ENCODE results near the gene SCAP.
A peak's percentile ranks its signal among the peaks of the same experiment; 100 is the strongest.

Gene SCAP

DNA sequence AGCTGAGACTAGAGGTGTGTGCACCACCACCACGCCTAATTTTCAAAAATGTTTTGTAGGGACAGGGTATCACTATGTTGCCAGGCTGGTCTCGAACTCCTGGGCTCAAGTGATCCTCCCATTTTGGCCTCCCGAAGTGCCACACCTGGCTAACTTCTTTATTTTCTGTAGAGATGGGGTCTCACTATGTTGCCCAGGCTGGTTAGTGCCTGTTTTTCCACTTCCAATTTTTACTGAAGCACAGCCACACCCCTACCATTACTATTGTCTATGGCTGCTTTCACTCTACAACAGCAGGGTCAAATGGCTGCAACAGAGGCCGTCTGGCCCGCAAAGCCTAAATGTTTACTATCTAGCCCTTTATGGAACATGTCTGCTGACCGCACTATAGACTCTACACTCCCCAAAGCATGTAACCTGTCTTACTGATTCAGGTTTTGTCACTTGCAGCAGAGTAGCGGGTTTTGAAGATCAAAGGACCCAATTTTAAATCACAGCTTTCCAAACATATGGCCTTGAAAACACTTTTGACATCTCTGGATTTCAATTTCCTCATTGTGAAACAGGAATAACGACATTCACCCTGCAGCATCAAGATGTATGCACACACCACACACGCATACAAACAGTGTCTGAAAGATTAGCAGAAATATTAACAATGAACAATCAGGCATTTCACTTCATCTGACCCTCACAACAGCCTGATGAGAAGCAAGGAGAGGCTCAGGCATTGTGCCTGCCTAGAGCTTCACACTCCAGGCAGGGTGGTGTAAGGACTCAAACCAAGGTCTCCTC is 46.1 kb downstream of the SCAP start:
- no peak for DNase-seq

DNA sequence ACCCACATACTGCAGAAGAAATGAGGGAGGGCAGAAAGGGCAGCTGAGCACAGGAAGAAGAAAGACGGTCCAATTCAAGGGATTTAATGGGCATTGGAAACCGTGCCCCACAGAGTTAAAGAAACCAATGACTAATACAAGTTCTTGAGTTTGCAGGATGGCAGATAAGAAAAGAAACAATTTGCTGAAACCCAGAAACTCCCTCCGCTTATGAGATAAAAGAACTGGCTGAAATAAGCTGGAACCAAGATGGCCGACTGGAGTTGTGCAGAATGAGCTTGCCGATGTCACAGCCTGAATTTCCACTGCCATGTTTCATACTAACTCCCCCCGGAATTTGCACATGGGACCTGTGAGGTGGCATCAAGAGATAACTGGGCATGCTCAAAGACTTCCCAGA is 47.1 kb downstream of the SCAP start:
- no peak for DNase-seq

DNA sequence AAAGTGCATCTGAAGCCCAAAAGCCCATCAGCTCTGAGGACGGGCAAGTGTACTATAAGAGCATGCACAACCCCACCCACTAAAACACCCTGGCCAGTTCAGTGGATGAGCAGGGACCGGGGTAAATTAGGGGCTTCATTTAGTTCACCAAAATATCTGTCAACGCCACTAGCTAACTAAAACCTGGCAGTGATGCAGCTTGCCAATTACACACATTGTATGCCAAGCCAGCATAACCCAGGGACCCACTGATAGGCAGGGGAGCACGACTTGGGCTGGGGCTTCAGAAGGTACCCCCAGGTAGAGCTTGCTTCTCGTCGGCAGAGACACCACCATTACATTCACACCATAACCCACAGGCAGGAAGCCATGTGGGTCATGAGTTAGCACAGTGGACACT is 47.9 kb downstream of the SCAP start:
- DNase-seq: no peak

DNA sequence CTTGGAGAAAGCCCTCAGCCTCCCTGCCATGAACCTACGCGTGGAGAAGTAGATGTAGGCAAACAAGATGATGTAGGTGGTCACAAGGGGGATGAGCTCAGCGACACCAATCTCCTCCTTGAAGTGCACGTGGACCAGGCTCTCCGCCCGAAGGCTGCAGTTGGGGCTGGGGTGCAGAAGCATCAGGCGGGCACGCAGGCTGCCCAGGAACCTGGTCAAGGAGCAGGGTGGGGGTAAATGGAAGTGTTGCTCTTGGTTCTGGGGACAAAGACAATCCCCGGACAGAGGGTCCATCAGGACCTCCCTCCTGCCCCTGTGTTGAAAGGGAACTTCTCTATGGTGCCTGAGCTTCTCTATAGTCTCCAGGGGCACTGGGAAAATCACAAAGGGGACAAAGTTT is 49.8 kb downstream of the SCAP start:
- DNase-seq: no peak

DNA sequence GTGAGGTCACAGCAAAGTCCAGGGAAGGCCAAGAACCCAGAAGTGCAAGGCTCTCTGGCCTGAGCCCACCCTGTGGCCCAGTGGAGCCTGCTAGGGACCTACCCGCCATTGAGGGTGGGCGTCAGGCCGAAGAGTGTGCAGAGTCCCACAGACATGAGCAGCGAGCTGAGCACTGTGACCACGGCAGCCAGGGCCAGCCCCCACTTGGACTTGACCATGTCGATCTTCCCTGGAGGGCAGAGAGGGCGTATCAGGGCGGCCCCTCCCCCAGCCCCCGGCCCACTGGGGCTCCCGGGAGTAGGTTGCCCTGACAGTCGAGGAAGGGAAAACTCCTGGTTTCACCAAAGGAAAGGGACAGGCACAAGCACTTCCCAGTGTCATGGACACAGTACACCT is 50.4 kb downstream of the SCAP start:
- DNase-seq: no peak

DNA sequence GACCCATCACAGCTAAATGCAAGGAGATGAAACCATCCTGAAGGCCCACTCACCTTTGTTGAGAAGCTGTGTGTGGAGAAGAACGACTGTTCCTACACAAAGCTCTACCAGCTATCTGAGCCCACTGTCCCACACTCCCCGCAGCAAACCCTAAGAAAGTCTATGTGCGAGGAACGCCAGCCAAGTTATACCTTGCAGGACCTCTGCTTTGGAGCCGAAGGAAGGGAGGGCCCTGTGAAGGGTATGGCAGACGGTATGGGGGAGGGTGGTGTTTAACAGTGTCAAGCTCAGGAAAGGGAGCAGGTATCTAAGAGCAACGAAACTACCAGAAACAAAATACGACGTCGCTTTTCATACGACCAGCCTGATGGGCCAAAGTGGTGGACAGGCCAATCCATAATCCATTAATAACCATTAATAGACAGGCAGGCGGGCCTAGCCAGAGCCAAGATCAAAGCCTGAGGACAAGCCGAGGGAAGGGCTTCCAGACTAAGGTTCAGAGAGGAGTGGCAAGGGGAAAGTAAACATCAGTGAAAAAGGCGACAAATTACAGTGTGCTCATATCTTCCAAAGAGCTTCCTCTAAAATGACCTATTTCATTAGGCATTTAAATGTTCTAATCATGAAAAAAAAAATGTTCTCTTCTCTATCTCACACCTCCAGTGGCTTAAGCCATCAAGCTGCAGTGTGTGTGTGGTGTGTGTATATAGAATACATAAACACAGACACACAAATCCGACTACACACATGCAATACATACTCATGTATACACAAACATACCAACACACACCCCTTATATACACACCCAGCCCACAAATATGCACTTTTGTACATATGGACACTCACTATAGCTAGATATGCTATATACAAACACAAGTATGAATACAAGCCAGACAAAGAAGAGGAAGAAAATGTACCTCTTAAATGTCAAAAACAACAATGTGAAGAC is 51.0 kb downstream of the SCAP start:
- DNase-seq: no peak

DNA sequence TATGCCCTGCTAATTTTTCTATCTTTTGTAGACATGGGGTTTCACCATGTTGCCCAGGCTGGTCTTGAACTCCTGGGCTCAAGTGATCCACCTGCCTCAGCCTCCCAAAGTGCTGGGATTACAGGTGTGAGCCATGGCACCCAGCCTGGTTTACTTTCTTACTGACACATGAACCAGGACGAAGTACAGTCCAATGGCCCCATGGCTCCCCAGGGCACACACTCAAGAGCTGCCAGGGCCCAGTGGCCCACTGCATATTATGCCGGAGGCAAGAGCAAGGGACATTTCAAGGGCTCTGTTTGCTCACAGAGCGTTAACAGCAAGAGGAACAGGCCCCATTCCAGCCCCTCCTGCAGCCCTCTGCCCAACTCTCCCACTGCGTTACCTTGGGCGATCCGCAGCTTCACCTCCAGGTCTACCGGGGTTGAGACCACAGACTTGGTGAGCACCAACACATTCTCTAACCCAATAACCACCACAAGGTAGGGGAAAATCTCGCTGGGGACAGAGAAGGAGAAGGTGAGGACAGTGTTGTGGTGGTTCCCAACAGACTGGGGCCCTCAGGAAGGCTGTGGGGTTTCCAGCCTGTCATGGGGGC is 52.1 kb downstream of the SCAP start:
- no peak for DNase-seq

DNA sequence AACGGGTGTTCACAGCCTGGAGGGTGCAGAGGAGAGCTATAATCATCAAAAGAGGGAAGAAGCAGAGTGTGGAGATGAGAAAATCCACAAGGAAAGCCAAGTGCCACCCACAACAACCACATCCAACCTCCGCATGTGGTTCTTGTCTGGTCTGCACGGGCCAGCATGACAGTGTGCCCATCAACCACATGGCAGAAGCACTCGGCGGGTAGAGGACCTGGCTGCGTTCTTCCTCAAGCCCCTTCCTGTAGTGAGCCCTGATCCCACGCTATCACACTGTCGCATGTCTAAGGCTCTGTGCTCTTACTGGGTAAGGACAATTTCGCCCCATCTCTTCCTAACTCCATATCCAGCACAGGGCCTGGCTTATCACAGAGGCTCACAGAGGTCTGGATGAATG is 53.0 kb downstream of the SCAP start:
- no peak for DNase-seq

DNA sequence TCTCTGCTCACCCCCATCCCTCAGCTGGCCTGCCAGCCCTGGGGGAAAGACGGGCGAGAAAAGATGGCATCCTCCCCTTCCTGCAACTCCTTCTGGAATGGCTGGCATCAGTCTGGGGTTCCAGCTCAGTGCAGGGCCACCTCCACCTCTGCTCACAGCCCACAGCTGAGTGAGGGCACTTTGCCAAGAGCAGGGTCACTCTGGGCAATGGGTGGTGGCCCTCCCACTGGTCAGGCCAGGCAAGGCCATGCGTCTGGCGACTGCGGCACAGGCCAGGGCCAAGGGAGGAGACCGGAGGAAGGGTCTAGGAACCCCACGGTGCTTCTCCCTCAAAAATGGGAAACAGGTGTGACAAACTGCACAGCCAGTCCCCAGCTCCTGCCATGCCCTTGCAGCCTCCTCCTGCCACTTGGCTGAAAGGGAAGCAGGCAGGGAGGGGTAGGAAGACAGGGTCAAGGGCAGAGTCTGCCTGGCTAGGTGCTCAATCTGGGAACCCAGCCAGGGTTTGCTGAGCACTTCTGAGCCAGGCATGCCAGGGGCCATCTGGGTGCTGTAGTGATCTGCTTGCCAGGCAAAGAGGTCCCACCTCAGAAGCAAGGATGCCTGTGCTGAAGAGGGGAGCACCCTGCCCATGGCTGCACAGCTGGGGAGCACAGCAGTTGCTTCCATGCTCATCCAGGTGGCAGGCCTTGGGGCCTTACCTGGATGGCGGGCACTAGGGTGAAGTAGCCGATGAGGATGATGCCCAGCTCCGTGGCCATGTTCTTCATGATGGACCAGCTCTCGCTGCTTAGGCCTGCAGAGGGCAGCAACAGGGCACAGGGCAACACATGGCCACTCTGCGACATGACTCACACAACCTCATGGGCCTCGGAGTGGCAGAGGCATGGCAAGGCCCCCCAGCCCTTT is 53.7 kb downstream of the SCAP start:
- no peak for DNase-seq

DNA sequence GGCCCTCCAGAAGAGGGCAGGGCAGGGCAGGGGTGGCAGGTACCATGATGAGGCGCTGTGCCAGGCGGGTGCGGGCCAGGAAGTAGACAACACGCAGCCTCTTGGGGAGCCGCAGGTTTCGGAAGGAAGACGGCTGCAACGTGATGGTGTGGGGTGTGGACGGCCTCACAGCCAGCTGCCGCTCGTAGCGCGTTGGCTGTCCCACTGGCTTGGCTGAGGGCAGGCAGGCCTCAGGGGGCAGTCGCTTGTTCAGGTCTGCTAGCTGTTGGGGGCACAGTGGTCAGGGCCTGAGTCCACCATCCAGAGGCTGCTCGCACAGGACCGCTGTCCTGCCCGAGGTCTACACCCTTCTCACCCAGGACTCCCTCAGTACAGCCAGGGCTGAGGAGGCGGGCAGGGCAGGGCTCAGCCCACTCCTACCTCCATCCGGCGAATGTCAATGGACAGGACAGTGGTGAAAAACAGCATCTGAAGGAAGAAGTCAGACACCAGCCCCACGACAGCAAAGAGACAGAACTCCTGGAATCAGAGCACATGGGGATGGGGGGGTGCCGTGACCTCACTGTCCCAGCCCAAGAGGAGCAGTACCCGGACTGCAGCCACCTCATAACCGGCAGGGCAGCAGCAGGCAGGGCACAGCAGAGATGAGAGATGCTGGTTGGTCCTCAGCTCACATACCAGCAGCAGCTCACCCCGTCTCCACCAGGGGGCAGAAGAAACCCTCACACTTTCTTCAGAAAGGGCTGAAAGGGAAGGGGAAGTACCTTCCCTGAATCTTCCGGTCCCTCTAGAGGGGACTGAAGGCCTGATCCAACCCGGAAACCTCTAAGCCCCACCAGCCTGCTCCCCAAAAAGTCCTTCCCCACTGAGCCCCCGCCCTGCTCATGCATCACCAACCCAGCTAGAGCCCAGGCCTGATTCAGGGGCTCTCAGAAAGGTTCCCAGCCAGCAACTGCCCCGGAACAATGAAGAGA is 54.9 kb downstream of the SCAP start:
- DNase-seq: peak; percentile 13 to 40

DNA sequence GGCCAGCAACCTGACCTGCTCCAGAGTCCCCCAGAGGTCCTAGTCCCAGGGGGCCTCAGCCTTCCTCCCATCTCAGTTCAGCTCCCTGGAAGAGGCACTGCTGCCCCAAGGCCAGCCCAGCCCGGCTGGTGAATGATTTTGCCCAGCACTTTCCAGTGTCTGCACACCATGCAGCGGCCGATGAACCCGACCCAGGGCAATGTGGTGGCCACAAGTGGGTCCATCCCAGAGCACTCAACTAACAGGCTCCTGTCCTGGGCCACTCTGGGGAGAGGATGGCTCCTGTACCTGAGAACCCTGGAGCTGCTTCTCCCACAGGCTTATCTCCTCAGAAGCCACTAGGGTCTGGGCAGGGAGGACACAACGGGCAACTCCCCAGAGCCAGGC is 55.7 kb downstream of the SCAP start:
- DNase-seq: no peak

DNA sequence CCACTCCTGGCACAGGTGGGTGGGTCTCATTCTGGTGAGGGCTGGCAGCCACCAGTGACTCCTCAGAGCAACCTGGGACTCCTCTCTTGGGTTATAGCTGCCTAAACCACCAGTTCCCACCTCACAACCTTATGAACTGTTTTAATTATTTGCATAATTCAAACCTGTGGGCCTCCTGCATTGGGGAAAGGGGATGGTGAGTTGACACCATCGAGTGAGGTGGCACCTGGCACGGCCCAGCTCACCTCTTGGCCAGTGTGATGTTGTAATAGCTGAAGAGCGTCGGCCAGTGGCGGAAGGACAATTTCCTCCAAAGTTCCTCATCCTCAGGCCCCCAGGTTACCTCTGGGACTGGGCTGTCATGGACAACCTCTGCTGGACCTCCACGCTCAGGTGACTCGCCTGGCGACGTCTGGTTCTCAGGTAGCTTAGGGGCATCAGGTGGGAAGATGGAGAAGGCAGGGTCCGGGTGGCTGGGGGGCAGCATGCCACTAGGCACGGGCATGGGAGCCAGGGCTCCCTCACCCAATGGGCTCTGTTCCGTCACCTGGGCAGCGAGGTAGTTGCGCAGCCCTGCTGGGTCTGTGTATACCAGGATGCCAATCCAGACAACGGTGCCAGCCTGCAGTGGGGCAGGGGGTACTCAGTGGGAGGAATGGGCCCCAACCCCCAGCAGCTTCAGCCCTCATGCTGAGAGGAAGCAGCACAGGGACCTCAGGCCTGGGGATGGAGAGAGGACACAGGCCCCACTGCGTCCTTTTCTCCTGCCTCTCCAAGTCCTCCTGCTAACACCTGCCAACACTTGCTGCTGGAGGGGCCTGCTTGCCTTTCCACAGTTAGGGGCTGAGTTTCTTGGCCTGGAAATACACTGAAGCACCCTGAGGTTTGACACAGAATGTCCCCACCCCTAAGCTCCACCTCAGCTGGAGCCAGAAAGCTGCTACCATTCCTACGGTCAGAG is 56.4 kb downstream of the SCAP start:
- no peak for DNase-seq

DNA sequence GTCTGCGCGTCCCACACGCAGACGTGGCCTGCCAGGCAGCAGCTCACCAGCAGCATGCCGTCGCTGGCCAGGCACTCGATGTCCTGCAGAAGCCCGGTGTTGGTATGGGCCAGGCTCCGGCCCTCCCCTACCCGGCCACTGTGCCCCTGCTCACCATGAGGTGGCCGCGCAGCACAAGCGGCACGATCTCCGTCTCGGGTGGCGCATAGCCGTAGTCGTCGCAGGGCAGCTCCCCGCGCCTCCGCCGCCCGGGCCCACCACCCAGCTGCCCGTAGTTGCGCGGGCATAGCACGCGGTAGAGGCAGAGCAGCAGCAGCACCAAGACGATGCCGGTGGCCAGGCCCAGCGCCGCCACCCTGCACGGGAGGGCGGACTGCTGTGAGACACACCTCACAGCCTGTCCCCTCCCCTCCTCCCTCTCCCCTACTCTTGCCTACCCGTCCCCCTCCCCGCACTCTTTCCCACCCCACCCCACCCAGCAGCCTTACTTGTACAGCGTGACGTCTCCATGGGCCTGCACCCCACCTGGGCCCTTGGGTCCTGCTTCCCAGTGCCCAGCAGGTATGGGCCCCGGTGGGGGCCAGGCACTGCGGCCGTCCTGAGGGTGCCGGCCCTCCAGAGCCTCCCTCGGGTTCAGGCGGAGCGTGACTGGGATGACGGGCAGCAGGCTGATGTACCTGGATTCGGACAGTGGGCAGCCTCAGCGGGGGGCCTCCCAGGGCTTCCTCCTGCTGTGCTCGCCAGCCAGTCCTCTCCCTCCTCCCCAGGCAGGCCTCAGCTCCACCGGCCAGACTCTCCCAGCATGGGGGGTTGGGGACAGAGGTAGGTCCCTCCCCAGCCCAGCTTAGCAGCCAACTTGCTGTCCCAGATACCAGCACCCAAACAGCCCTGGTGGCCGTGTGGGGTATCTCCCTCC is 57.3 kb downstream of the SCAP start:
- no peak for DNase-seq

DNA sequence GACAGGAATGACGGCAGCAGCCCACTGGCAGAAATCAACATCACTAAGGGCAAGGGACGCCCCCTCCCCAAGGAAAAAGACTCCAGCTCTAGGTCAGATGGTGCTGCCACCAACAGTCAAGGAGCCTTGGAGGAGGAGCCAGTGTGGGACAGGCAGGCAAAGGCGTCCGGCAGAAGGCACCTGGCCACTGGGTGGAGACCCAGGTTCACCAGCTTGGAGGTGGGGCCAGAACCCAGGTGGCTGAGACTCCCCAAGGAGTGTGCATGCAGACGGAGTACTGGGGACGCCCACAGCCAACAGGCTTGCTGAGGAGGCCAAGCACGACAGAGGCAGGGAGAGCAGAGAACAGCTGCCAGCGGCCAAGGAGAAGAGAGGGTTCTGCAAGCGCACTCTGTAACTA is 59.7 kb downstream of the SCAP start:
- no peak for DNase-seq

DNA sequence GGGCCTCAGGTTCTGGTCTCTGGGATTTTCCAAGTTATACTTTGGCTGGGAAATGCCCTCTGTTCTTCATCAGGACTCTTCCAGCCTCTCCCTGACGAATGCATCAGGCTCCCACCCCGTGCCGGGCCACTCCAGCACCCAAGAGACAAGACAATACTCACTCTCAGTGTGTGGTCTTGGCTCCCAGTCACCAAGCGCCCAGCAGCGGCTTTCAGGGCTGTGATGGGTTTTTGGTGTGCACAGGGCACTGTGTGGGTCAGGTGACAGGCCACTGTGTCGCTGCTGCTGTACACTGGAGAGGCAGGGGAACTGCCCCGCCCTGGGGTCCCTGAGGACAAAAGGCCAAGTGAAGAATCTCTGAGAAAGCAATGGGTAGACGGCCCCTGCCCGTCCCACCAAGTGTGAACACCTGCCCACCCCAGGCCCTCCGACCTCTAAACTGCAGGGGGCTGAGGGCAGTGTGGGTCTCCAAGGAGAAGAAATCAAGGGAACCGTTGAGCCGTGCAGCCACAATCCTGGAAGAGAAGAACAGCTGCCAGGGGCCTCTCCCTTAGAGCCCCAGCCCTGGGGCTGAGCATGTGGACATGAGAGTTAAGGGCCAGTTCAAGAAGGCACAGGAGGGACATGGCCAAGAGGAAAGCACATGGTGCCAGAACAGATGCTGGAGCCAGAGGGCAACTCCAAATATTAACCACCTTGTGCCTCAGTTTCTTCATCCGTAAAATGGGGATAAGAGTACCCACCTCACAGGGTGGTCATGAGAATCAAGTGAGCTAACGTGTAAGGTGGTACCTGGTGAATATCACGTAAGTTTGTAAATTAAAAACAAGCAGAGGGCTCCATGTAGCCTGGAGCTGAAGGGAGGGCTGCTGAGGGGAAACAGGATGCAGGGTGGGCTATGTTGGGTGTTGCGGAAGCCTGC is 60.8 kb downstream of the SCAP start:
- no peak for DNase-seq

DNA sequence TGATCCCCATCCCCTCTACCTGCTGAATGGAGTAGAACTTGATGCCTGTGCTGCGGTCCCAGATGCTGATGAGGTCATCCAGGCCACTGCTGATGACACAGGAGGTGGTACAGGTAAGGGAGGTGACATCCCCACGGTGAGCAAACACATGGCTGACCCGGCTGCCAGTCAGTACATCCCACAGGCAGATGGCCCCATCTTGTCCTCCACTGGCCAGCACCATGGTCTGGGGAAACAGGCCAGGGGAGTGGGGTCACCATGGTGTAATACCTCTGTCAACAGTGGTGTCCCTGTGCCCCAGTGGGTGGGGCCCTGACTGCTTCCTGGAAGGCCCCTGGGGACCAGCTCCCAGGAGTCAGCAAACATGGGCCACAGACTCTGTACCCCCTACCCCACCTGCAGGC is 61.6 kb downstream of the SCAP start:
- no peak for DNase-seq

DNA sequence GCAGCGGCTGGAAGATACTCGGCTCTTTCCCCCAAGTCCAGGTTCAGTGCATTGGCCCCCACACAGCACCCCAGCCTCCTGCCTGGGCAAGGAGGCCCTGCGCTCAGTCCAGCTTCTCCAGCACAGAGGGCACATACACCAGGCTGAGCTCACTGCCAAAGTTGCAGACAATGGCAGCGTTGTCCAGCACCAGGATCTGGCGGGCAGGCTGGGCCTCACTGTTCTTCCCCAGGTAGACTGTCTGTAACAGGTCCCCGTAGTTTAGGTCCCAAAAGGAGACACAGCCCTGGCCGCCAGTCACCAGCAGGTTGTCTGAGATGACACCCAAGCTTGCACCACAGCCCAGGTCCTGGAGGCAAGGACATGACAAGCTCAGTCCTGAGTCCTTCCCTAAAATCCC is 62.0 kb downstream of the SCAP start:
- DNase-seq: no peak
